Spleen (tissue), 11 donors: ENCODE data around the gene EEF2K. TPM values are rescaled to one million over a fixed set of nuclear protein-coding genes. Genes with fewer than 3 reads are reported as not detected.

Source experiments
- DNase-seq: peaks from one replicate; pipeline ENCODE4 v3.0.0-alpha.2; 2020
- H3K27ac ChIP-seq, 8 donors: fragments of 200-600 bp; sonication (generic) in 7 of 8; 1 replicate in 4 of 8; 2 replicates in 4 of 8; pipeline versions ENCODE4 v1.5.0 to v1.8.0; 2016 to 2021; ENCODE audit warnings: inconsistent platforms in 4 of 8, mild to moderate bottlenecking in 4 of 8, moderate library complexity in 1 of 8
- H3K27me3 ChIP-seq, 7 donors: fragments of 200-600 bp; sonication (generic) in 6 of 7; replicated peaks in 1 of 7; 1 replicate in 4 of 7; 2 replicates in 3 of 7; pipeline versions ENCODE4 v1.5.0 to v1.8.0; 2016 to 2021; ENCODE audit warnings: inconsistent platforms in 3 of 7, mild to moderate bottlenecking in 1 of 7
- H3K36me3 ChIP-seq, 6 donors: fragments of 200-600 bp; sonication (generic) in 5 of 6; 1 replicate in 4 of 6; 2 replicates in 2 of 6; pipeline versions ENCODE4 v1.5.0 to v1.8.0; 2016 to 2021; ENCODE audit warnings: inconsistent platforms in 2 of 6
- H3K4me1 ChIP-seq, 6 donors: fragments of 200-600 bp; sonication (generic) in 5 of 6; 1 replicate in 3 of 6; 2 replicates in 3 of 6; pipeline versions ENCODE4 v1.5.0 to v1.8.0; 2016 to 2021; ENCODE audit warnings: inconsistent platforms in 3 of 6
- H3K4me3 ChIP-seq, 8 donors: fragments of 200-600 bp; sonication (generic) in 7 of 8; 1 replicate in 4 of 8; 2 replicates in 4 of 8; pipeline versions ENCODE4 v1.5.0 to v1.8.0; 2016 to 2021; ENCODE audit warnings: inconsistent platforms in 4 of 8, mild to moderate bottlenecking in 4 of 8, moderate library complexity in 2 of 8
- H3K9me3 ChIP-seq, 8 donors: fragments of 200-600 bp; sonication (generic) in 7 of 8; 1 replicate in 4 of 8; 2 replicates in 4 of 8; pipeline versions ENCODE4 v1.5.0 to v1.8.0; 2016 to 2021; ENCODE audit warnings: inconsistent platforms in 4 of 8
- CTCF ChIP-seq, 11 experiments: fragments of 200-600 bp in 7 of 11; fragments of 450-650 bp in 4 of 11; sonication (generic) in 4 of 11; IDR thresholded peaks in 8 of 11; conservative IDR thresholded peaks in 3 of 11; 1 replicate in 7 of 11; 2 replicates in 4 of 11; pipeline versions ENCODE4 v1.4.0 to v1.8.0; 2016 to 2021; ENCODE audit warnings: antibody characterized with exemption in 11 of 11, inconsistent platforms in 4 of 11, mild to moderate bottlenecking in 1 of 11
- POLR2A ChIP-seq, 3 donors: fragments of 450-650 bp; IDR thresholded peaks; one replicate each; pipeline ENCODE4 v1.5.1; 2017; ENCODE audit warnings: antibody characterized with exemption in 3 of 3, mild to moderate bottlenecking in 1 of 3
- POLR2AphosphoS5 ChIP-seq, 3 donors: sonication (generic); formaldehyde crosslinking; IDR thresholded peaks; one replicate each; pipeline ENCODE4 v1.5.1; 2017; ENCODE audit warnings: antibody characterized with exemption in 3 of 3
- WGBS, 5 donors: extraction: QIAGEN DNeasy Blood & Tissue Kit in 3 of 5; methylation state at CpG; one replicate each; pipeline versions ENCODE4 v1.1.5 to v1.1.7; 2013 to 2018; 5-methylcytosine and 5-hydroxymethylcytosine counted together
- intact Hi-C: fragments of 100-400 bp; cut with DNase I; formaldehyde crosslinking; loops from one replicate; pipeline ENCODE4 v1.15.0; 2023; ENCODE audit warnings: low total_unique reads
- polyA plus RNA-seq, 3 donors: library from polyadenylated mRNA; stranded (reverse); fragments of 200-250 nt; gene quantifications; one replicate each; pipeline ENCODE4 v1.2.1, GENCODE V29; 2013
- total RNA-seq, 7 donors: library from RNA; depleted of rRNA in 3 of 7; stranded (reverse); fragments of >200 nt in 3 of 7; fragmentation: NEBNext Ultra II Directional in 4 of 7; extraction: Animal tissue kit (Norgen Biotek cat#: 25700) in 4 of 7; gene quantifications; one replicate each; pipeline versions ENCODE4 v1.1.0 to v1.2.1, GENCODE V29; 2016 to 2021
- donor health status: healthy with polysubstance abuse.
- donor health status: DM: no; HTN: no; CAD: no; lungs with moderate emphysema.
- donor health status: DM: no; HTN: no; CAD: no.
- donor health status: Bipolar disorder and iron deficiency.
- donor health status: healthy.
- donor health status: DM: no; HTN: no; CAD: no.
- donor health status: DM: yes; HTN: yes; CAD: no.

Gene EEF2K
- total and polyA plus RNA-seq, 10 donors = 2.4 to 37.7 (median 24.4) TPM

- Histone ChIP-seq H3K4me1 (no peaks in the 10 kb centered on the region), H3K36me3 (peaks cover 0 to 76% (median 45%) of the 10 kb centered on the region in 6 donors), H3K9me3 (peaks cover 8 to 61% (median 51%) of the 10 kb centered on the region in 8 donors), H3K4me3 (no peak overlapping the region), H3K27me3 (no peaks in the 10 kb centered on the region), H3K27ac (no peak overlapping the region)
- no peak for DNase-seq
- intact Hi-C loops = no loop called here
- no peak for TF ChIP-seq POLR2AphosphoS5 (IDR thresholded peaks at IDR 0.05)
- no peak for TF ChIP-seq CTCF (IDR thresholded peaks at IDR 0.05 in 8 of 11, conservative IDR thresholded peaks at IDR 0.05 in 3 of 11)
- no peak for TF ChIP-seq POLR2A (IDR thresholded peaks at IDR 0.05)
Observed at GRCh38 chr16:22336581-22336980, 130.5 kb downstream of the EEF2K start.

GRCh38 chr16:22337045-22337444, 131.0 kb downstream of the EEF2K start:
- DNase-seq = no peak
- no peaks in the 10 kb centered on the region for H3K4me1 ChIP-seq
- H3K9me3 ChIP-seq = peaks cover 8 to 62% (median 52%) of the 10 kb centered on the region in 8 donors
- H3K4me3 ChIP-seq = no peak overlapping the region
- no peak overlapping the region for H3K27ac ChIP-seq
- TF ChIP-seq CTCF (IDR thresholded peaks at IDR 0.05 in 8 of 11, conservative IDR thresholded peaks at IDR 0.05 in 3 of 11) = no peak
- TF ChIP-seq POLR2AphosphoS5 (IDR thresholded peaks at IDR 0.05) = no peak
- TF ChIP-seq POLR2A (IDR thresholded peaks at IDR 0.05) = no peak
- intact Hi-C loops = no loop called here
- H3K27me3 ChIP-seq = no peaks in the 10 kb centered on the region
- peaks cover 0 to 72% (median 41%) of the 10 kb centered on the region in 6 donors for H3K36me3 ChIP-seq

- WGBS, 5 donors = 92 to 98% (median 96%) methylated on average over 4 of the region's 4 CpGs
- H3K27ac ChIP-seq = no peak overlapping the region
- intact Hi-C loops = no loop called here
- H3K27me3 ChIP-seq = no peaks in the 10 kb centered on the region
- no peak for DNase-seq
- peaks cover 8 to 62% (median 52%) of the 10 kb centered on the region in 8 donors for H3K9me3 ChIP-seq
- no peak overlapping the region for H3K4me3 ChIP-seq
- no peaks in the 10 kb centered on the region for H3K4me1 ChIP-seq
- TF ChIP-seq CTCF (IDR thresholded peaks at IDR 0.05 in 8 of 11, conservative IDR thresholded peaks at IDR 0.05 in 3 of 11) (no peak), POLR2A (IDR thresholded peaks at IDR 0.05) (no peak), POLR2AphosphoS5 (IDR thresholded peaks at IDR 0.05) (no peak)
- H3K36me3 ChIP-seq = peaks cover 0 to 62% (median 33%) of the 10 kb centered on the region in 6 donors
Observed at GRCh38 chr16:22337849-22338635, 132.0 kb downstream of the EEF2K start.

Other genes starting within 250 kb of the EEF2K start
- gene PDZD9, start 205.2 kb upstream of the EEF2K start, total RNA-seq = not detected
- gene PDZD9, start 205.2 kb upstream of the EEF2K start, polyA plus RNA-seq = not detected
- gene MOSMO, start 198.2 kb upstream of the EEF2K start, total RNA-seq = 10 to 100 TPM; 12.3 to 35.7 (median 19.4) TPM
- gene MOSMO, start 198.2 kb upstream of the EEF2K start, polyA plus RNA-seq = 10 to 100 TPM in 1 of 3 donors, 1 to 10 TPM in 2; 9.5 to 10.7 (median 9.8) TPM
- gene VWA3A, start 113.7 kb upstream of the EEF2K start, total RNA-seq = 1 to 10 TPM in 1 of 7 donors, under 1 TPM in 4, not detected in 2; 0.23 to 2.1 (median 0.52) TPM
- gene VWA3A, start 113.7 kb upstream of the EEF2K start, polyA plus RNA-seq = under 1 TPM; 0.08 to 0.35 (median 0.20) TPM
- under 1 TPM in 2 of 7 donors, not detected in 5; 0.16 to 0.24 TPM for gene SDR42E2, start 43.8 kb upstream of the EEF2K start, total RNA-seq
- gene SDR42E2, start 43.8 kb upstream of the EEF2K start, polyA plus RNA-seq = under 1 TPM; 0.09 to 0.14 (median 0.10) TPM
- gene POLR3E, start 91.1 kb downstream of the EEF2K start, total RNA-seq = 10 to 100 TPM; 40.4 to 58.0 (median 52.2) TPM
- gene POLR3E, start 91.1 kb downstream of the EEF2K start, polyA plus RNA-seq = 10 to 100 TPM; 17.3 to 19.3 (median 18.8) TPM
- gene CDR2, start 168.3 kb downstream of the EEF2K start, total RNA-seq = 10 to 100 TPM; 19.2 to 33.4 (median 27.1) TPM
- gene CDR2, start 168.3 kb downstream of the EEF2K start, polyA plus RNA-seq = 10 to 100 TPM in 1 of 3 donors, 1 to 10 TPM in 2; 7.7 to 10.1 (median 9.8) TPM